SK-N-SH treated with all-trans-retinoic acid at 6 μM for 48 hours (cell line): ENCODE results near the gene UROC1.

Experiments
- ATAC-seq: fragments of 200-7000 bp; cut with Tn5 transposase; 3 replicates; pipeline ENCODE4 v1.9.1; 2020; ENCODE audit warnings: mild to moderate bottlenecking, moderate library complexity
- ARNTL ChIP-seq: fragments of 450-650 bp; formaldehyde crosslinking; IDR thresholded peaks from 2 replicates; pipeline ENCODE4 v1.5.0; 2020; ENCODE audit warnings: low read depth, mild to moderate bottlenecking, moderate library complexity, borderline replicate concordance
- BACH2 ChIP-seq: fragments of 250-450 bp; sonication (Bioruptor Pico); IDR thresholded peaks from 2 replicates; pipeline ENCODE4 v1.9.0; 2021; ENCODE audit warnings: mild to moderate bottlenecking, borderline replicate concordance
- CSDC2 ChIP-seq: fragments of 250-450 bp; sonication (Bioruptor Pico); IDR thresholded peaks from 2 replicates; pipeline ENCODE4 v1.5.0; 2020; ENCODE audit warnings: mild to moderate bottlenecking, moderate library complexity
- ESRRG ChIP-seq: fragments of 250-450 bp; sonication (Bioruptor Pico); IDR thresholded peaks from 2 replicates; pipeline ENCODE4 v1.6.1; 2021; ENCODE audit warnings: mild to moderate bottlenecking
- ISL1 ChIP-seq: fragments of 250-450 bp; sonication (Bioruptor Pico); IDR thresholded peaks from 2 replicates; pipeline ENCODE4 v2.1.2; 2022; ENCODE audit warnings: mild to moderate bottlenecking, moderate library complexity
- PPARA ChIP-seq: fragments of 250-450 bp; sonication (Bioruptor Pico); IDR thresholded peaks from 2 replicates; pipeline ENCODE4 v1.5.0; 2020; ENCODE audit warnings: mild to moderate bottlenecking, borderline replicate concordance
- RARB ChIP-seq: fragments of 250-450 bp; sonication (Bioruptor Pico); IDR thresholded peaks from 2 replicates; pipeline ENCODE4 v1.8.0; 2021; ENCODE audit warnings: mild to moderate bottlenecking, moderate library complexity
- SNAI2 ChIP-seq: fragments of 250-450 bp; sonication (Bioruptor Pico); IDR thresholded peaks from 2 replicates; pipeline ENCODE4 v1.5.0; 2020; ENCODE audit warnings: mild to moderate bottlenecking, moderate library complexity
- TCF4 ChIP-seq: fragments of 250-450 bp; sonication (Bioruptor Pico); IDR thresholded peaks from 2 replicates; pipeline ENCODE4 v1.8.0; 2021; ENCODE audit warnings: mild to moderate bottlenecking, moderate library complexity, borderline replicate concordance
- TOX ChIP-seq: fragments of 250-450 bp; sonication (Bioruptor Pico); IDR thresholded peaks from 2 replicates; pipeline ENCODE4 v1.8.0; 2021; ENCODE audit warnings: mild to moderate bottlenecking, moderate library complexity, borderline replicate concordance
- ZC3H10 ChIP-seq: fragments of 250-450 bp; sonication (Bioruptor Pico); IDR thresholded peaks from 2 replicates; pipeline ENCODE4 v1.5.1; 2021; ENCODE audit warnings: mild to moderate bottlenecking, moderate library complexity
- ZFP3 ChIP-seq: fragments of 250-450 bp; sonication (Bioruptor Pico); IDR thresholded peaks from 2 replicates; pipeline ENCODE4 v1.5.0; 2020; ENCODE audit warnings: mild to moderate bottlenecking, moderate library complexity
- ZFP30 ChIP-seq: fragments of 450-650 bp; formaldehyde crosslinking; IDR thresholded peaks from 2 replicates; pipeline ENCODE4 v1.5.0; 2022; ENCODE audit warnings: mild to moderate bottlenecking, moderate library complexity
- ZNF565 ChIP-seq: fragments of 450-650 bp; formaldehyde crosslinking; conservative IDR thresholded peaks from 2 replicates; pipeline ENCODE4 v1.5.0; 2020; ENCODE audit warnings: low read depth, mild to moderate bottlenecking, moderate library complexity
- ZNF70 ChIP-seq: fragments of 450-650 bp; formaldehyde crosslinking; IDR thresholded peaks from 2 replicates; pipeline ENCODE4 v1.5.0; 2020; ENCODE audit warnings: mild to moderate bottlenecking, moderate library complexity
- ZNF8 ChIP-seq: fragments of 450-650 bp; formaldehyde crosslinking; IDR thresholded peaks from 2 replicates; pipeline ENCODE4 v1.5.0; 2020; ENCODE audit warnings: mild to moderate bottlenecking, moderate library complexity
- TF ChIP-seq, protein P1 (sequence below): fragments of 250-450 bp; sonication (Bioruptor Pico); IDR thresholded peaks from 2 replicates; pipeline ENCODE4 v1.8.0; 2020; ENCODE audit warnings: mild to moderate bottlenecking, moderate library complexity, borderline replicate concordance
- TF ChIP-seq, protein P2 (sequence below): fragments of 250-450 bp; sonication (Bioruptor Pico); IDR thresholded peaks from 2 replicates; pipeline ENCODE4 v1.5.1; 2021; ENCODE audit warnings: mild to moderate bottlenecking, moderate library complexity
- TF ChIP-seq, protein P3 (sequence below): fragments of 250-450 bp; sonication (Bioruptor Pico); IDR thresholded peaks from 2 replicates; pipeline ENCODE4 v1.8.0; 2021; ENCODE audit warnings: low read depth, mild to moderate bottlenecking, moderate library complexity, borderline replicate concordance

Gene UROC1

DNA sequence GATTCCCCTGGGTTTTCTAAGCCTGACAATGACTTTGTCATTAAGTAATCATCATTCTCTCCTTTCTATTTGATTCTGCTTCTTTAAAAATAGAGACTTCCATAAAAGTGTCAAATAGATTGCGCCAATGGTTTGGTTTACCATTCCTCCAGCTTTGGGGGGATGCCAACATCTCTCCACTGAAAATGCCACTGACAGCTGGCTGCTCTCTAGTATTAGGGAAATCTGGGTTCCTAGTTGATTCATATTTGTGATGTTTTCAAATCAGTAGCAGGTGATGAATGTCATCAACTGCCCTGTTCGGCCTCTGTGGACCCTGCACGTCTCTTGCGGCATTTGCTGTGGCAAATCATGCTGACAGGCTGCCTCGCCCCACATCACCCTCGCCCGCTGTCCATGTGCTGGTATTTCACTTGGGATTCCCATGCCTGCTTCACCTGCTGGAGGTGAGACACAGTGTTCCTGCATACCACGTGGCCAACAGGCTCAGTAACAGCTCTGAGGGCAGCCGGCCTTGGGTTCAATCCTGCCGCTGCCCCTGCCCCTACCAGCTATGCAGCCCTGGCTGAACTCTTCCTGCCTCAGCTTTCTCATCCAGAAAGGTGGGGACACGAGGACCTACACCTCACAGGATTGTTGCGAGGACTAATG, 70.0 kb downstream of the UROC1 start:
- TF ChIP-seq ARNTL (no peak), CSDC2 (CRISPR knock-in tag) (no peak), ZFP30 (CRISPR knock-in tag) (no peak)
- no peak for ATAC-seq

DNA sequence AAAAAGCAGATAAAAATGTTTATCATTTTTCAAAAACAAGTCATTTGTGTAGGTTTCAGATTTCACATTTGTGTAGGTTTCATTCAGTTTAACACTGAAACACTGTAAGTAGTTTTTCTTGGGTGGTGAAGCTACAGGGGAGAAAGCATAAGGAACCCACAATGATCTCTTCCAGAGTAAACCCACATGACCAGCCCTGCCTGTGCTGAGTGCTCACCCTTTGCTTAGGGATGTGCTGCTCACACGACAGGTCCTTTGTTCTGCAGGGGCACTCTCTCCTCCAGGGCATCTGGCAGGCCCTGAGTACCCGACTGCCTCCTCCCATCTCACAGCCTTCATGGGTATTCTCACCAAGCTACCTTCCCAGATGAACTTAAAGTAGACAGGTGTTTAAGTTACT, 70.8 kb downstream of the UROC1 start:
- ATAC-seq: peak; percentile 40; the same call in 2 of the 3 replicates
- no peak for TF ChIP-seq RARB (CRISPR knock-in tag)

DNA sequence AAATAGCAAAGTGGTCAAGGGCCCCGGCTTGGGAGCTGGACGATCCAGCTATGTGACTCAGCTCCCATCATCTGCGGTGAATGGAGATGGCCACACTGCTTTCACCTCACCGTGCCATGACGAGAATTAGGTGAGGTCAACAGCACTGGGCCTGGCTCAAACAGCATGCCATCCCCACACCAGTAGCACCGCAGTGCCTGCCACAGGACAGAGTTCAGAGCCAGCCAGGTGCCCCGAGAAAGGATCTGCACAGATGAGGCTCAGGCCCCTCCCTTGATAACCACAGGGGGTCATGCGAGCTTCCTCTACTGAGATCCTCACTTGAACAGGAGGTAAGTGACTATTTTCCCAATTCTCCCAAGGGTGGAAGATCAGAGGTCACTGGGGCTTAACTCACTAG, 71.3 kb downstream of the UROC1 start:
- TF ChIP-seq, protein P1, sequence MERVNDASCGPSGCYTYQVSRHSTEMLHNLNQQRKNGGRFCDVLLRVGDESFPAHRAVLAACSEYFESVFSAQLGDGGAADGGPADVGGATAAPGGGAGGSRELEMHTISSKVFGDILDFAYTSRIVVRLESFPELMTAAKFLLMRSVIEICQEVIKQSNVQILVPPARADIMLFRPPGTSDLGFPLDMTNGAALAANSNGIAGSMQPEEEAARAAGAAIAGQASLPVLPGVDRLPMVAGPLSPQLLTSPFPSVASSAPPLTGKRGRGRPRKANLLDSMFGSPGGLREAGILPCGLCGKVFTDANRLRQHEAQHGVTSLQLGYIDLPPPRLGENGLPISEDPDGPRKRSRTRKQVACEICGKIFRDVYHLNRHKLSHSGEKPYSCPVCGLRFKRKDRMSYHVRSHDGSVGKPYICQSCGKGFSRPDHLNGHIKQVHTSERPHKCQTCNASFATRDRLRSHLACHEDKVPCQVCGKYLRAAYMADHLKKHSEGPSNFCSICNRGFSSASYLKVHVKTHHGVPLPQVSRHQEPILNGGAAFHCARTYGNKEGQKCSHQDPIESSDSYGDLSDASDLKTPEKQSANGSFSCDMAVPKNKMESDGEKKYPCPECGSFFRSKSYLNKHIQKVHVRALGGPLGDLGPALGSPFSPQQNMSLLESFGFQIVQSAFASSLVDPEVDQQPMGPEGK (CRISPR knock-in tag): no peak
- no peak for TF ChIP-seq ZFP3 (CRISPR knock-in tag)
- TF ChIP-seq TOX (CRISPR knock-in tag): no peak
- TF ChIP-seq ZFP30 (CRISPR knock-in tag): no peak
- no peak for TF ChIP-seq ZC3H10
- TF ChIP-seq TCF4 (CRISPR knock-in tag): no peak
- no peak for TF ChIP-seq ESRRG
- TF ChIP-seq ZNF565 (CRISPR knock-in tag): no peak
- TF ChIP-seq ZNF70 (CRISPR knock-in tag): no peak
- TF ChIP-seq, protein P2, sequence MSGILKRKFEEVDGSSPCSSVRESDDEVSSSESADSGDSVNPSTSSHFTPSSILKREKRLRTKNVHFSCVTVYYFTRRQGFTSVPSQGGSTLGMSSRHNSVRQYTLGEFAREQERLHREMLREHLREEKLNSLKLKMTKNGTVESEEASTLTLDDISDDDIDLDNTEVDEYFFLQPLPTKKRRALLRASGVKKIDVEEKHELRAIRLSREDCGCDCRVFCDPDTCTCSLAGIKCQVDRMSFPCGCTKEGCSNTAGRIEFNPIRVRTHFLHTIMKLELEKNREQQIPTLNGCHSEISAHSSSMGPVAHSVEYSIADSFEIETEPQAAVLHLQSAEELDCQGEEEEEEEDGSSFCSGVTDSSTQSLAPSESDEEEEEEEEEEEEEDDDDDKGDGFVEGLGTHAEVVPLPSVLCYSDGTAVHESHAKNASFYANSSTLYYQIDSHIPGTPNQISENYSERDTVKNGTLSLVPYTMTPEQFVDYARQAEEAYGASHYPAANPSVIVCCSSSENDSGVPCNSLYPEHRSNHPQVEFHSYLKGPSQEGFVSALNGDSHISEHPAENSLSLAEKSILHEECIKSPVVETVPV: no peak
- ATAC-seq: no peak

DNA sequence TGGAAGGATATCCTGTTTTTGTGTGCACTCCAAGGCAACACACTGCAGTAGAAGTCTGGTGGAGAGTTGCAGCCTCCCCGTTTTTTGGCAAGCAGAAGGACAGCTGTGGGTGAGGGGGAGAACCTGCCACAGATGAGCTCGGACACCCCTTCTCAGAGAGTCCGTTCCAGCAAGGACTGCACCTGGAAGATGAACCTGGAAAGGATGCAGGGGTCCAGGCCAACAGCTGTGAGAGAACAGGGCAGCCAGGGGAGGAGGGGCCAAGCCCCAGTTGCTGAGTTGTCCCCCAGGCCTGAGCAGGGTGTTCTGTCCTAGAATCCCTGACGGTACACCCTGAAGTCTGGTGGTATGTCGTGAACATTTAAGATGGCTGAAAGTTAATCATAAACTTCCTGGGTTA, 72.1 kb downstream of the UROC1 start:
- TF ChIP-seq ZFP30 (CRISPR knock-in tag) (no peak), ZNF8 (CRISPR knock-in tag) (no peak), PPARA (CRISPR knock-in tag) (no peak), TOX (CRISPR knock-in tag) (no peak), BACH2 (no peak)
- TF ChIP-seq, protein P1 (CRISPR knock-in tag): no peak
- TF ChIP-seq, protein P3, sequence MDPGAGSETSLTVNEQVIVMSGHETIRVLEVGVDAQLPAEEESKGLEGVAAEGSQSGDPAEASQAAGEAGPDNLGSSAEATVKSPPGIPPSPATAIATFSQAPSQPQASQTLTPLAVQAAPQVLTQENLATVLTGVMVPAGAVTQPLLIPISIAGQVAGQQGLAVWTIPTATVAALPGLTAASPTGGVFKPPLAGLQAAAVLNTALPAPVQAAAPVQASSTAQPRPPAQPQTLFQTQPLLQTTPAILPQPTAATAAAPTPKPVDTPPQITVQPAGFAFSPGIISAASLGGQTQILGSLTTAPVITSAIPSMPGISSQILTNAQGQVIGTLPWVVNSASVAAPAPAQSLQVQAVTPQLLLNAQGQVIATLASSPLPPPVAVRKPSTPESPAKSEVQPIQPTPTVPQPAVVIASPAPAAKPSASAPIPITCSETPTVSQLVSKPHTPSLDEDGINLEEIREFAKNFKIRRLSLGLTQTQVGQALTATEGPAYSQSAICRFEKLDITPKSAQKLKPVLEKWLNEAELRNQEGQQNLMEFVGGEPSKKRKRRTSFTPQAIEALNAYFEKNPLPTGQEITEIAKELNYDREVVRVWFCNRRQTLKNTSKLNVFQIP (CRISPR knock-in tag): no peak
- ATAC-seq: no peak

DNA sequence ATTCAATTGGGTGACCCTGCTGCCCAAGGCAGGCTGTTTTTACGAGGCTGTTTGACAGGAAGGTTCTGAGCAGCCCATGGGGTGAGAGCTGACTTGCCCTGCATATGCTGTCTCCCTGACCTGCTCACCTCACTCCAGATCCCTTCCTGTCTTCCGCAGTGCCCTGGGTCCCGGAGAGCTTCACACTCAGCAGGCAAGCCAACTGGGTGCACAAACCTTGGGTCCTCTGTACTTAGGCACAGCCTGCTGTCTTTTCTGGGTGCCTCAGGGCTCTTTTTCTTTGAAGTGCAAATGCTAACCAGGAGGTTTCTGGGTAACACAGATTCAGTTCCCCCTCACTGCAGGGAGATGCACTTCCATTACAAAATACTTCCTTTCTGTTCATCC, 74.7 kb downstream of the UROC1 start:
- TF ChIP-seq, protein P3 (CRISPR knock-in tag): no peak
- TF ChIP-seq ZNF565 (CRISPR knock-in tag) (no peak), PPARA (CRISPR knock-in tag) (no peak), SNAI2 (no peak), CSDC2 (CRISPR knock-in tag) (no peak), ZFP30 (CRISPR knock-in tag) (no peak), ESRRG (no peak), ISL1 (no peak), ZNF8 (CRISPR knock-in tag) (no peak), BACH2 (no peak)
- TF ChIP-seq, protein P1 (CRISPR knock-in tag): no peak
- ATAC-seq: no peak
